Measurements from ENCODE around the gene MGST2. TPM values are rescaled to one million over a fixed set of nuclear protein-coding genes. Genes with fewer than 3 reads are reported as not detected.

MGST2 gene
- total and polyA plus RNA-seq, 10 of the 15 experiments (the other 5 are each of a cell fraction or from before 2014, with no cell fraction given), result 19.0 to 50.1 (median 30.6) TPM

DNA sequence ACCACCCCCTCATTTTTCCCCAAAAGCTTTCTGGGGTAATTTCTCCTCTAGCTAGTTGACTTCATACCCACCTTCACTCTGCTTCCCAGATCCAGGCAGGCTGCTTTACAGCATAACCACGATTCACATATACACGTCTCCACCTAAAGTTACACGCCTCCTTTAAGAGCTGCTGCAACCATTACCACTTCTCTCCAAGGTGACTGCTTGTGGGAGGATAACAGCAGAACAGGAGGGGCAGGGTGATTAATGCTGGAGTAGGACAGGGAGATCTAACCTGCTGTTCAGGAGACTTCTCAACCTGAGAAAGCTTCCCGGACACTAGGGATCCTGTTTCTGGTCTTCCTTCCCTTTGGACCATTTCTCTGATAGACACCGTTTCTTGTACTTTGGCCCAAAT lies 77.4 kb downstream of the MGST2 start (continued):
- TF ChIP-seq SMAD5 (IDR thresholded peaks at IDR 0.05; ENCODE audit: low read depth) (no peak), MEF2B (IDR thresholded peaks at IDR 0.05; ENCODE audit: partially characterized antibody, poor library complexity, severe bottlenecking) (no peak), REST (IDR thresholded peaks at IDR 0.05; ENCODE audit: low read depth, low read length) (no peak), CBX5 (IDR thresholded peaks at IDR 0.05; ENCODE audit: low read depth) (no peak), ZBTB33 (IDR thresholded peaks at IDR 0.05) (no peak), ZNF384 (IDR thresholded peaks at IDR 0.05; ENCODE audit: borderline replicate concordance, low read depth, low read length) (no peak)

DNA sequence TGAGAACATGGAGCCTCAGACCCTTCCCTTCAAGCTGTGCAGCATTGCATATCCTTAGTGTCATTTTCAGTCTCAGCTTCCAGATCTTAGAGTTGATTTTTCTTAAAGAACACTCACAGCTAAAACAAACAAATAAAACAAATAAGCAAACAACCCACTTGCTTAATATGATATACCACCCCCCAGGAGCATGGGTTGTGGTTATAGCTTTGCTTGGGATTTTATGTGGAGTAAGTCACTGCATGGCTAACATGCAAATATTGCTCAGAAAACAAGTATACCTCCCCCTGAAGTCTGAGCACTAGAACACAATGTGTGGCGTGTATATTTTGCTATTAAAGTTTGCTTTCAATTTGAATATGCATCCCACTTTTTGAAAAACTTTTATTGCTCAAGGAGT lies 78.6 kb downstream of the MGST2 start:
- Histone ChIP-seq H3K9me3 (replicated peaks; ENCODE audit: control insufficient read depth, insufficient read depth, low read length) (no peaks in the 10 kb centered on the region), H3K9ac (ENCODE audit: control insufficient read depth, insufficient read depth, low read length) (no peak overlapping the region), H3K27me3 (replicated peaks in 1 of 2; ENCODE audit: control insufficient read depth in 2 of 2, insufficient read depth in 2 of 2, low read length in 1 of 2) (peaks cover 2 to 3% of the 10 kb centered on the region in 2 experiments; a peak in 2 of 4 replicates), H3K4me1 (ENCODE audit: control insufficient read depth, insufficient read depth, low read length) (no peaks in the 10 kb centered on the region), H2AFZ (ENCODE audit: control insufficient read depth, low read depth, low read length) (no peak overlapping the region), H4K20me1 (ENCODE audit: control insufficient read depth, insufficient read depth) (no peaks in the 10 kb centered on the region), H3K4me2 (ENCODE audit: control insufficient read depth, insufficient read depth) (no peak overlapping the region), H3K36me3 (ENCODE audit: control insufficient read depth in 2 of 2, insufficient read depth in 2 of 2, low read length in 1 of 2) (no peaks in the 10 kb centered on the region), H3K79me2 (ENCODE audit: control insufficient read depth, insufficient read depth, low read length) (no peaks in the 10 kb centered on the region), H3K4me3 (no peak overlapping the region), H3K27ac (ENCODE audit: control insufficient read depth, insufficient read depth) (no peak overlapping the region)
- DNase-seq (ENCODE audit: low read depth, low spot score) (no peak), FAIRE-seq (no peak), ATAC-seq (no peak)
- ChIA-PET SMC1A (ENCODE audit: uncharacterized antibody, unreplicated experiment) (no interaction called here), RAD21 (ENCODE audit: unreplicated experiment) (no interaction called here), CTCF (interaction anchor here (0.7 kb wide), 1 partner anchor 40 kb away, joined by 3 read pairs; no protein-coding TSS in a partner anchor), POLR2A (no interaction called here)
- in situ Hi-C loops (cut with MboI) (no loop called here), intact Hi-C loops (cut with micrococcal nuclease; ENCODE audit: unreplicated experiment) (no loop called here)
- WGBS (ENCODE audit: insufficient coverage, insufficient replicate concordance, low lambda C conversion rate, missing lambda C conversion rate), result 0% methylated on average over 1 of the region's 1 CpG
- no TSS peak for BruUV-seq (replicated peaks)
- TF ChIP-seq HSF1 (IDR thresholded peaks at IDR 0.05; ENCODE audit: low read depth, low read length), result no peak
- TF ChIP-seq, protein P1, sequence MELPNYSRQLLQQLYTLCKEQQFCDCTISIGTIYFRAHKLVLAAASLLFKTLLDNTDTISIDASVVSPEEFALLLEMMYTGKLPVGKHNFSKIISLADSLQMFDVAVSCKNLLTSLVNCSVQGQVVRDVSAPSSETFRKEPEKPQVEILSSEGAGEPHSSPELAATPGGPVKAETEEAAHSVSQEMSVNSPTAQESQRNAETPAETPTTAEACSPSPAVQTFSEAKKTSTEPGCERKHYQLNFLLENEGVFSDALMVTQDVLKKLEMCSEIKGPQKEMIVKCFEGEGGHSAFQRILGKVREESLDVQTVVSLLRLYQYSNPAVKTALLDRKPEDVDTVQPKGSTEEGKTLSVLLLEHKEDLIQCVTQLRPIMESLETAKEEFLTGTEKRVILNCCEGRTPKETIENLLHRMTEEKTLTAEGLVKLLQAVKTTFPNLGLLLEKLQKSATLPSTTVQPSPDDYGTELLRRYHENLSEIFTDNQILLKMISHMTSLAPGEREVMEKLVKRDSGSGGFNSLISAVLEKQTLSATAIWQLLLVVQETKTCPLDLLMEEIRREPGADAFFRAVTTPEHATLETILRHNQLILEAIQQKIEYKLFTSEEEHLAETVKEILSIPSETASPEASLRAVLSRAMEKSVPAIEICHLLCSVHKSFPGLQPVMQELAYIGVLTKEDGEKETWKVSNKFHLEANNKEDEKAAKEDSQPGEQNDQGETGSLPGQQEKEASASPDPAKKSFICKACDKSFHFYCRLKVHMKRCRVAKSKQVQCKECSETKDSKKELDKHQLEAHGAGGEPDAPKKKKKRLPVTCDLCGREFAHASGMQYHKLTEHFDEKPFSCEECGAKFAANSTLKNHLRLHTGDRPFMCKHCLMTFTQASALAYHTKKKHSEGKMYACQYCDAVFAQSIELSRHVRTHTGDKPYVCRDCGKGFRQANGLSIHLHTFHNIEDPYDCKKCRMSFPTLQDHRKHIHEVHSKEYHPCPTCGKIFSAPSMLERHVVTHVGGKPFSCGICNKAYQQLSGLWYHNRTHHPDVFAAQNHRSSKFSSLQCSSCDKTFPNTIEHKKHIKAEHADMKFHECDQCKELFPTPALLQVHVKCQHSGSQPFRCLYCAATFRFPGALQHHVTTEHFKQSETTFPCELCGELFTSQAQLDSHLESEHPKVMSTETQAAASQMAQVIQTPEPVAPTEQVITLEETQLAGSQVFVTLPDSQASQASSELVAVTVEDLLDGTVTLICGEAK (IDR thresholded peaks at IDR 0.05; ENCODE audit: borderline replicate concordance), result no peak
- no peak for TF ChIP-seq SP1 (IDR thresholded peaks at IDR 0.05; ENCODE audit: low read depth, low read length)
